Measurements from ENCODE around the gene GAPDH. TPM values are rescaled to one million over a fixed set of nuclear protein-coding genes. Genes with fewer than 3 reads are reported as not detected.

The GAPDH gene
- polyA plus RNA-seq, 1 of the 3 experiments (the other 2 are of a cell fraction): 8,077 TPM

DNA sequence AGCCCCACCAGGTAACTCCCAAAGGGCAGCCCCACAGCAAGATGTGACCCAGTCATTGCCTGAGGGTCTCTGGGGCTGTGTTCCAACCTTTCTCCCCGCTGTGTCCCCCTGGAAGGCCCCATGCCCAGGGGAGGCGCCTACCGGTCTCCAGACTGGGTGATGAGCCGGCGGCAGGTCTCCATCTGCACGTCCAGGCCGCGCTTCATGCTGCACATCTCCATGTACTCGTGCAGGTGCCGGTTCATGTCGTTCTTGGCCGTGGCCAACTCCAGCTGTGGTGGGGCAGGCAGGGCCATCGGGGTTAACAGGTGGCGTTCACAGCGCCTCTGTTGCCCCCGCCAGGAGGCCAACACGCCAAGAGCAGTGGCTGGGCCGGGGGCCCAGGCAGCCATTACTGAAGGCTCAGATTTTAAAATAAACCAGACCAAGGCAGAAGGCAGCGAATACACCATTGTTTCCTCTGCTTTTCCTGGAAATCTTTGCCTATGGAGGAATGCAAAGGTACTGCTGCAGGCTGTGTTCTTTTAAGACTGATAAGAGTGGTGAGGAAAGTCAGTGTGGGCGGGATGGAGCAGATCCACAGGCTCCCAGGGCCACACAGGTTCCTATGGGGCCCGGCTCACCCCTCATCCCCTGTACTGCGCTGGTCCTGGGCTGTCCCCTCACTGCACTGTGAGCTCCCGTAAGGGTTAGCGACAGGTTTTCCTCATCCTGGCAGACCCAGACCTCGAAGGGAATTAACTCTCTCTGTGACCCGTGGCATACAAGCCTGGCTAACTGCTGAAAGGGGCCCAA is 7.3 kb downstream of the GAPDH start:
- no peak overlapping the region for H3K4me3 ChIP-seq (ENCODE audit: low read depth in 2 of 2, low read length in 1 of 2)
- DNase-seq: no peak
- 93% methylated on average over 17 of the region's 26 CpGs for WGBS (ENCODE audit: low lambda C conversion rate)
- H3K4me1 ChIP-seq (ENCODE audit: control insufficient read depth in 1 of 2, insufficient read depth in 2 of 2, low read depth in 1 of 2, low read length in 1 of 2): peaks cover 1 to 12% of the 10 kb centered on the region in 2 experiments; a peak in 3 of 4 replicates
- no peaks in the 10 kb centered on the region for H3K9me3 ChIP-seq
- no peaks in the 10 kb centered on the region for H3K9me2 ChIP-seq
- H4K20me1 ChIP-seq (ENCODE audit: insufficient read depth): peaks cover 33% of the 10 kb centered on the region
- H3K9ac ChIP-seq: no peak overlapping the region
- H2AFZ ChIP-seq (ENCODE audit: low read depth): no peak overlapping the region
- peaks cover 42 to 52% of the 10 kb centered on the region in 2 experiments for H3K36me3 ChIP-seq (replicated peaks in 1 of 2; ENCODE audit: control insufficient read depth in 1 of 2, insufficient read depth in 2 of 2, low read length in 1 of 2)
- H3K27me3 ChIP-seq (ENCODE audit: insufficient read depth): no peaks in the 10 kb centered on the region
- peaks cover 60% of the 10 kb centered on the region for H3K79me2 ChIP-seq (ENCODE audit: insufficient read depth)
- peaks cover 55% of the 10 kb centered on the region for H3F3A ChIP-seq (replicated peaks; ENCODE audit: insufficient read depth)
- POLR2A ChIA-PET: interaction anchor here (1.0 to 2.1 kb wide), 2 partner anchors 13 to 71 kb away, joined by 3 to 6 read pairs; partner anchors contain the start of gene VAMP1
- CTCF ChIA-PET: interaction anchor here (1.4 to 9.4 kb wide), 3 partner anchors 11 to 117 kb away, joined by 3 to 228 read pairs (median 6); partner anchors contain the start of gene IFFO1
- H3K27ac ChIP-seq (ENCODE audit: low read depth in 2 of 2, low read length in 1 of 2): no peak overlapping the region
- H3K4me2 ChIP-seq: no peak overlapping the region
- no peak for TF ChIP-seq GABPA (IDR thresholded peaks at IDR 0.05; ENCODE audit: low read depth)
- no peak for TF ChIP-seq FOXM1 (IDR thresholded peaks at IDR 0.05; ENCODE audit: low read depth)
- TF ChIP-seq, protein P1, sequence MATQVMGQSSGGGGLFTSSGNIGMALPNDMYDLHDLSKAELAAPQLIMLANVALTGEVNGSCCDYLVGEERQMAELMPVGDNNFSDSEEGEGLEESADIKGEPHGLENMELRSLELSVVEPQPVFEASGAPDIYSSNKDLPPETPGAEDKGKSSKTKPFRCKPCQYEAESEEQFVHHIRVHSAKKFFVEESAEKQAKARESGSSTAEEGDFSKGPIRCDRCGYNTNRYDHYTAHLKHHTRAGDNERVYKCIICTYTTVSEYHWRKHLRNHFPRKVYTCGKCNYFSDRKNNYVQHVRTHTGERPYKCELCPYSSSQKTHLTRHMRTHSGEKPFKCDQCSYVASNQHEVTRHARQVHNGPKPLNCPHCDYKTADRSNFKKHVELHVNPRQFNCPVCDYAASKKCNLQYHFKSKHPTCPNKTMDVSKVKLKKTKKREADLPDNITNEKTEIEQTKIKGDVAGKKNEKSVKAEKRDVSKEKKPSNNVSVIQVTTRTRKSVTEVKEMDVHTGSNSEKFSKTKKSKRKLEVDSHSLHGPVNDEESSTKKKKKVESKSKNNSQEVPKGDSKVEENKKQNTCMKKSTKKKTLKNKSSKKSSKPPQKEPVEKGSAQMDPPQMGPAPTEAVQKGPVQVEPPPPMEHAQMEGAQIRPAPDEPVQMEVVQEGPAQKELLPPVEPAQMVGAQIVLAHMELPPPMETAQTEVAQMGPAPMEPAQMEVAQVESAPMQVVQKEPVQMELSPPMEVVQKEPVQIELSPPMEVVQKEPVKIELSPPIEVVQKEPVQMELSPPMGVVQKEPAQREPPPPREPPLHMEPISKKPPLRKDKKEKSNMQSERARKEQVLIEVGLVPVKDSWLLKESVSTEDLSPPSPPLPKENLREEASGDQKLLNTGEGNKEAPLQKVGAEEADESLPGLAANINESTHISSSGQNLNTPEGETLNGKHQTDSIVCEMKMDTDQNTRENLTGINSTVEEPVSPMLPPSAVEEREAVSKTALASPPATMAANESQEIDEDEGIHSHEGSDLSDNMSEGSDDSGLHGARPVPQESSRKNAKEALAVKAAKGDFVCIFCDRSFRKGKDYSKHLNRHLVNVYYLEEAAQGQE (IDR thresholded peaks at IDR 0.05; ENCODE audit: low read depth, low read length): no peak
- TF ChIP-seq ELF1 (IDR thresholded peaks at IDR 0.05): no peak
- TF ChIP-seq, protein P2, sequence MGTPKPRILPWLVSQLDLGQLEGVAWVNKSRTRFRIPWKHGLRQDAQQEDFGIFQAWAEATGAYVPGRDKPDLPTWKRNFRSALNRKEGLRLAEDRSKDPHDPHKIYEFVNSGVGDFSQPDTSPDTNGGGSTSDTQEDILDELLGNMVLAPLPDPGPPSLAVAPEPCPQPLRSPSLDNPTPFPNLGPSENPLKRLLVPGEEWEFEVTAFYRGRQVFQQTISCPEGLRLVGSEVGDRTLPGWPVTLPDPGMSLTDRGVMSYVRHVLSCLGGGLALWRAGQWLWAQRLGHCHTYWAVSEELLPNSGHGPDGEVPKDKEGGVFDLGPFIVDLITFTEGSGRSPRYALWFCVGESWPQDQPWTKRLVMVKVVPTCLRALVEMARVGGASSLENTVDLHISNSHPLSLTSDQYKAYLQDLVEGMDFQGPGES (IDR thresholded peaks at IDR 0.05; ENCODE audit: low read depth, low read length): no peak
- TF ChIP-seq RFX5 (IDR thresholded peaks at IDR 0.05; ENCODE audit: low read length): no peak
- no peak for TF ChIP-seq FOSL2 (IDR thresholded peaks at IDR 0.05; ENCODE audit: borderline replicate concordance, low read depth)
- TF ChIP-seq POLR2AphosphoS5 (IDR thresholded peaks at IDR 0.05; ENCODE audit: low read depth, low read length): no peak
- TF ChIP-seq, protein P3, sequence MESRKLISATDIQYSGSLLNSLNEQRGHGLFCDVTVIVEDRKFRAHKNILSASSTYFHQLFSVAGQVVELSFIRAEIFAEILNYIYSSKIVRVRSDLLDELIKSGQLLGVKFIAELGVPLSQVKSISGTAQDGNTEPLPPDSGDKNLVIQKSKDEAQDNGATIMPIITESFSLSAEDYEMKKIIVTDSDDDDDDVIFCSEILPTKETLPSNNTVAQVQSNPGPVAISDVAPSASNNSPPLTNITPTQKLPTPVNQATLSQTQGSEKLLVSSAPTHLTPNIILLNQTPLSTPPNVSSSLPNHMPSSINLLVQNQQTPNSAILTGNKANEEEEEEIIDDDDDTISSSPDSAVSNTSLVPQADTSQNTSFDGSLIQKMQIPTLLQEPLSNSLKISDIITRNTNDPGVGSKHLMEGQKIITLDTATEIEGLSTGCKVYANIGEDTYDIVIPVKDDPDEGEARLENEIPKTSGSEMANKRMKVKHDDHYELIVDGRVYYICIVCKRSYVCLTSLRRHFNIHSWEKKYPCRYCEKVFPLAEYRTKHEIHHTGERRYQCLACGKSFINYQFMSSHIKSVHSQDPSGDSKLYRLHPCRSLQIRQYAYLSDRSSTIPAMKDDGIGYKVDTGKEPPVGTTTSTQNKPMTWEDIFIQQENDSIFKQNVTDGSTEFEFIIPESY (IDR thresholded peaks at IDR 0.05; ENCODE audit: borderline replicate concordance, low read depth): no peak
- TF ChIP-seq JUND (IDR thresholded peaks at IDR 0.05): no peak
- TF ChIP-seq RAD21 (IDR thresholded peaks at IDR 0.05; ENCODE audit: low read length): no peak
- TF ChIP-seq GATA2 (CRISPR knock-in tag; IDR thresholded peaks at IDR 0.05): no peak
- no peak for TF ChIP-seq NFIC (IDR thresholded peaks at IDR 0.05; ENCODE audit: borderline replicate concordance)
- no peak for TF ChIP-seq CHD2 (IDR thresholded peaks at IDR 0.05; ENCODE audit: low read length, partially characterized antibody)
- TF ChIP-seq TEAD4 (IDR thresholded peaks at IDR 0.05; ENCODE audit: borderline replicate concordance, insufficient read depth): no peak
- TF ChIP-seq MXI1 (IDR thresholded peaks at IDR 0.05; ENCODE audit: low read depth, low read length): no peak
- TF ChIP-seq, protein P4, sequence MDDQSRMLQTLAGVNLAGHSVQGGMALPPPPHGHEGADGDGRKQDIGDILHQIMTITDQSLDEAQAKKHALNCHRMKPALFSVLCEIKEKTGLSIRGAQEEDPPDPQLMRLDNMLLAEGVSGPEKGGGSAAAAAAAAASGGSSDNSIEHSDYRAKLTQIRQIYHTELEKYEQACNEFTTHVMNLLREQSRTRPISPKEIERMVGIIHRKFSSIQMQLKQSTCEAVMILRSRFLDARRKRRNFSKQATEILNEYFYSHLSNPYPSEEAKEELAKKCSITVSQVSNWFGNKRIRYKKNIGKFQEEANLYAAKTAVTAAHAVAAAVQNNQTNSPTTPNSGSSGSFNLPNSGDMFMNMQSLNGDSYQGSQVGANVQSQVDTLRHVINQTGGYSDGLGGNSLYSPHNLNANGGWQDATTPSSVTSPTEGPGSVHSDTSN (IDR thresholded peaks at IDR 0.05): no peak
- TF ChIP-seq NRF1 (IDR thresholded peaks at IDR 0.05; ENCODE audit: low read depth, low read length): no peak
- TF ChIP-seq YY1 (IDR thresholded peaks at IDR 0.05; ENCODE audit: low read depth): no peak
